Measurements from ENCODE around the gene NDUFV1. TPM values are rescaled to one million over a fixed set of nuclear protein-coding genes. Genes with fewer than 3 reads are reported as not detected.

Gene NDUFV1
- total and polyA plus RNA-seq, 2 donors (not counting 1 experiment from before 2014, with no cell fraction given), result 238 to 315 TPM

DNA sequence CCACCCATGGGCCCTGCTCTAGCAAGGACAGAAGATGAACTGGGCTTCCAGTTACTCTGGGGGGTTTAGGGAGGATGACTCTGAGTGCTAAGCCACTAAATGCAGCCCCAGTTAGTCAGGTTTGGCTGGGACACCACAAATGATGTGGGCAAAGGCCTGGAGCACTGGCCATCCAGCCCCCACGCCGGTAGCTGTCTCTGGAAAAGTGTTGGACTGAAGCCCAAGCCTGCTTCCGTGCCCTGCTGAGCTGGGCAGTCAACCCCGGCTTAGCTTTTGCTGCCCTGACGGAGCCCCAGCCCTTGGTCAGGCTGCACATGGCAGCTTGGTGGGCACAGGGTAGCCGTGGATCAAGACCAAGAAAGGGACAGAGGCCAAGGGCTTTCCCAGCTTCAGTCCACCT is 28.8 kb upstream of the NDUFV1 start:
- Histone ChIP-seq H3K36me3 (replicated peaks in 1 of 2; ENCODE audit: control extremely low read depth in 1 of 2, control insufficient read depth in 1 of 2, extremely low read depth in 1 of 2, insufficient read depth in 2 of 2, low read length in 1 of 2) (no peaks in the 10 kb centered on the region), H3K4me2 (replicated peaks; ENCODE audit: low read depth, low read length, poor library complexity, severe bottlenecking) (no peak overlapping the region), H3K9me3 (ENCODE audit: control extremely low read depth in 1 of 3, control insufficient read depth in 2 of 3, insufficient read depth in 1 of 3, low read length in 2 of 3) (peaks cover 0 to 6% (median 0%) of the 10 kb centered on the region in 3 donors), H2AFZ (ENCODE audit: insufficient read depth, low read depth, low read length, poor library complexity, severe bottlenecking) (no peak overlapping the region), H4K20me1 (ENCODE audit: control insufficient read depth, insufficient read depth, low read length, poor library complexity, severe bottlenecking) (no peaks in the 10 kb centered on the region), H3K9ac (ENCODE audit: low read length) (no peak overlapping the region), H3K27me3 (replicated peaks in 1 of 4; ENCODE audit: control extremely low read depth in 1 of 4, control insufficient read depth in 3 of 4, insufficient read depth in 4 of 4, low read length in 3 of 4) (peaks cover 0 to 37% (median 10%) of the 10 kb centered on the region in 4 experiments), H3K27ac (ENCODE audit: low read length in 2 of 2) (no peak overlapping the region), H3K79me2 (ENCODE audit: control insufficient read depth, insufficient read depth, low read length) (no peaks in the 10 kb centered on the region), H3K4me1 (ENCODE audit: control insufficient read depth in 2 of 2, insufficient read depth in 2 of 2, low read length in 2 of 2) (peaks cover 21 to 22% of the 10 kb centered on the region in 2 donors), H3K4me3 (ENCODE audit: control extremely low read depth in 1 of 5, extremely low read depth in 1 of 5, insufficient read depth in 1 of 5, low read depth in 2 of 5, low read length in 4 of 5) (no peak overlapping the region)
- intact Hi-C loops (cut with micrococcal nuclease), result no loop called here
- H3K27ac Mint-ChIP-seq, result no peak overlapping the region
- peaks cover 24% of the 10 kb centered on the region for H3K4me1 Mint-ChIP-seq
- ChIA-PET CTCF (interaction anchor here (0.6 to 3.3 kb wide), 7 partner anchors 8 to 885 kb away, joined by 3 to 12 read pairs (median 4); partner anchors contain the start of gene NUDT8), POLR2A (no interaction called here)
- TF ChIP-seq EZH2 (IDR thresholded peaks at IDR 0.05; ENCODE audit: borderline replicate concordance, insufficient read depth, low read depth, low read length, poor library complexity, severe bottlenecking), result no peak
- TF ChIP-seq, protein P1, sequence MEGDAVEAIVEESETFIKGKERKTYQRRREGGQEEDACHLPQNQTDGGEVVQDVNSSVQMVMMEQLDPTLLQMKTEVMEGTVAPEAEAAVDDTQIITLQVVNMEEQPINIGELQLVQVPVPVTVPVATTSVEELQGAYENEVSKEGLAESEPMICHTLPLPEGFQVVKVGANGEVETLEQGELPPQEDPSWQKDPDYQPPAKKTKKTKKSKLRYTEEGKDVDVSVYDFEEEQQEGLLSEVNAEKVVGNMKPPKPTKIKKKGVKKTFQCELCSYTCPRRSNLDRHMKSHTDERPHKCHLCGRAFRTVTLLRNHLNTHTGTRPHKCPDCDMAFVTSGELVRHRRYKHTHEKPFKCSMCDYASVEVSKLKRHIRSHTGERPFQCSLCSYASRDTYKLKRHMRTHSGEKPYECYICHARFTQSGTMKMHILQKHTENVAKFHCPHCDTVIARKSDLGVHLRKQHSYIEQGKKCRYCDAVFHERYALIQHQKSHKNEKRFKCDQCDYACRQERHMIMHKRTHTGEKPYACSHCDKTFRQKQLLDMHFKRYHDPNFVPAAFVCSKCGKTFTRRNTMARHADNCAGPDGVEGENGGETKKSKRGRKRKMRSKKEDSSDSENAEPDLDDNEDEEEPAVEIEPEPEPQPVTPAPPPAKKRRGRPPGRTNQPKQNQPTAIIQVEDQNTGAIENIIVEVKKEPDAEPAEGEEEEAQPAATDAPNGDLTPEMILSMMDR (IDR thresholded peaks at IDR 0.05), result no peak
- WGBS (ENCODE audit: insufficient coverage), result 87% methylated on average over 6 of the region's 6 CpGs
- H3K9me3 Mint-ChIP-seq (ENCODE audit: insufficient read depth), result no peaks in the 10 kb centered on the region
- H3K4me3 Mint-ChIP-seq, result no peak overlapping the region
- ATAC-seq (ENCODE audit: low read depth) (no peak), DNase-seq (no peak)
- peaks cover 33% of the 10 kb centered on the region for H3K27me3 Mint-ChIP-seq

DNA sequence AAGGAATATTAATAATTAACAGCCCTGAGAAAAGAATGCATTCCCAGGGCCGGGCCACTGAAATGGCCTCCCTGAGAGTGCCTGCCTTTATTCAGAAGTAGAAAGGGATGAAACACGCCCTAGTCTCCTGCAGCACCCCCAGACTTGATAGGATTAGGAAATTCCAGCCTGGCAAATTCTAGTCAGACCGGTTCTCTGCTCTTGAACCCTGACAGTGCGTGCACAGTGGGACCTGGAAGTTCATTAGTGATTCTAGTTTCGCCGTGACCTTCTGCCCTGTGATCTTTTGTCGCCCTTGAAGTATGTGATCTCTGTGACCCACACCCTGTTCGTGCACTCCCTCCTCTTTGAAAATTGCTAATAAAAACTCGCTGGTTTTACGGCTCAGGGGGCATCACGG is 25.3 kb upstream of the NDUFV1 start:
- Histone ChIP-seq H3K27ac (ENCODE audit: low read length in 2 of 2) (no peak overlapping the region), H3K4me2 (replicated peaks; ENCODE audit: low read depth, low read length, poor library complexity, severe bottlenecking) (no peak overlapping the region), H3K9me3 (ENCODE audit: control extremely low read depth in 1 of 3, control insufficient read depth in 2 of 3, insufficient read depth in 1 of 3, low read length in 2 of 3) (peaks cover 0 to 6% (median 0%) of the 10 kb centered on the region in 3 donors), H3K36me3 (replicated peaks in 1 of 2; ENCODE audit: control extremely low read depth in 1 of 2, control insufficient read depth in 1 of 2, extremely low read depth in 1 of 2, insufficient read depth in 2 of 2, low read length in 1 of 2) (no peaks in the 10 kb centered on the region), H4K20me1 (ENCODE audit: control insufficient read depth, insufficient read depth, low read length, poor library complexity, severe bottlenecking) (no peaks in the 10 kb centered on the region), H3K4me1 (ENCODE audit: control insufficient read depth in 2 of 2, insufficient read depth in 2 of 2, low read length in 2 of 2) (peaks cover 47 to 52% of the 10 kb centered on the region in 2 donors), H3K9ac (ENCODE audit: low read length) (no peak overlapping the region), H2AFZ (ENCODE audit: insufficient read depth, low read depth, low read length, poor library complexity, severe bottlenecking) (no peak overlapping the region), H3K27me3 (replicated peaks in 1 of 4; ENCODE audit: control extremely low read depth in 1 of 4, control insufficient read depth in 3 of 4, insufficient read depth in 4 of 4, low read length in 3 of 4) (peaks cover 0 to 22% (median 7%) of the 10 kb centered on the region in 4 experiments), H3K79me2 (ENCODE audit: control insufficient read depth, insufficient read depth, low read length) (no peaks in the 10 kb centered on the region), H3K4me3 (ENCODE audit: control extremely low read depth in 1 of 5, extremely low read depth in 1 of 5, insufficient read depth in 1 of 5, low read depth in 2 of 5, low read length in 4 of 5) (no peak overlapping the region)
- no peaks in the 10 kb centered on the region for H3K9me3 Mint-ChIP-seq (ENCODE audit: insufficient read depth)
- WGBS (ENCODE audit: insufficient coverage), result 90% methylated on average over 10 of the region's 11 CpGs
- H3K27ac Mint-ChIP-seq, result no peak overlapping the region
- ATAC-seq (ENCODE audit: low read depth) (no peak), DNase-seq (no peak)
- H3K4me3 Mint-ChIP-seq, result no peak overlapping the region
- CTCF ChIA-PET, result interaction anchor here (1.0 to 3.6 kb wide), 6 partner anchors 8 to 228 kb away, joined by 3 to 30 read pairs (median 12); partner anchors contain the start of genes NUDT8 and POLD4
- POLR2A ChIA-PET, result no interaction called here
- H3K4me1 Mint-ChIP-seq, result peaks cover 49% of the 10 kb centered on the region
- intact Hi-C loops (cut with micrococcal nuclease), result loop anchor here (10.0 kb wide), 2 partner anchors 177 to 317 kb away; partner anchors contain the start of genes GRK2, PPP1CA and TBC1D10C
- TF ChIP-seq EZH2 (IDR thresholded peaks at IDR 0.05; ENCODE audit: borderline replicate concordance, insufficient read depth, low read depth, low read length, poor library complexity, severe bottlenecking), result no peak
- TF ChIP-seq, protein P1 (IDR thresholded peaks at IDR 0.05), result no peak
- H3K27me3 Mint-ChIP-seq, result peaks cover 15% of the 10 kb centered on the region
